ENCODE data around the gene SCPEP1. TPM values are rescaled to one million over a fixed set of nuclear protein-coding genes. Genes with fewer than 3 reads are reported as not detected.

Gene SCPEP1
- total RNA-seq, 1 donor from 2014 or later = 42.2 TPM

DNA sequence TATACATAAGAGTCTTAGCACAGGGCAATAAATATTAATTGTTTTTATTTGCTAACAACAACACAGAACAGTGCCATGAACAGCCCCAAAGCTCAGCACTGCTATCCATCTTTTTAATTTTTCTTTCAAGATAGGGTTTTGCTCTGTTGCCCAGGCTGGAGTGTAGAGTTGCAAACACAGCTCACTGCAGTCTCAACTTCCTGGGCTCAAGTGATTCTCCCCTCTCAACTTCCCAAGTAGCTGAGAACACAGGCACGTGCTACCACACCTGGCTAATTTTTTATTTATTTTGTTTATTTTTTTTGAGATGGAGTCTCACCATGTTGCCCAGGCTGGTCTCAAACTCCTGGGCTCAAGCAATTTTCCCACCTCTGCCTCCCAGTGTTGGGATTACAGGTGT lies 59.5 kb downstream of the SCPEP1 start:
- no peak for DNase-seq (ENCODE audit: extremely low read depth, low read depth, low spot score)

DNA sequence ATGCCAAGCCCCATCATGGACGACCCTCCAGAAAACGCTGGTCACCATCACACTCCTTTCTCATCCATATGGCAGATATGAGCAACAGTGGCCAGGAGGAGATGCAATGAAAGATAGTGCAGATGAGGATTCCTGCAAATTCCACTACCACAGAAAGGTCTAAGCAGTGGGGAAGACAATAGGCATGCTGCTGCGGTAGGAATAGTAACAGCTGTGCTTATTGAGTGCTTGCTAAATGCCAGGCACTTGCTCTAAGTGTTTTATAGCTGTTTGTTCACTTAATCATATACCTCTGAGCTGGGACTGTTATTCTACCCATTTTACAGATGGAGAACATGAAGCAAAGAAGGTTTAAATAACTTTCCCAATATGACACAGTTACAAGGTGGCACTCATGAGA lies 60.6 kb downstream of the SCPEP1 start:
- no peak for DNase-seq (ENCODE audit: extremely low read depth, low read depth, low spot score)

DNA sequence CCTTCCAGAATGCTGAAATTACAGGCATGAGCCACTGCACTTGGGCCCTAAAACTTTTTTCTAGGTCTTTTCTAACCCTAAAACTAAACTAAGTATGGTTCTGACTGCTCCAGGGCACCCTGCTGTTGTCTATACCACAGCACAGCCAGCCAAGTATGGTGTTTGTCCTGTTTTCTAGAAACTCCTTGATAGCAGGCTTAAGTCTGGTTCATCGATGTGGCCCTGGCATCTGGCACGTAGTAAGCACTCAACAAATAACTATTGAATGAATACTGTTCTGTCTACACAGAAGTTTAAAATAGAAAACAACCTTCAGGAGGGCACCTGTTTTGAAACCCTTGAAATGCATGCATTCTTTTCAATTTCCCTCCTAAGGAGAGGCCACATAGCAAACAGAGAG lies 62.6 kb downstream of the SCPEP1 start:
- DNase-seq (ENCODE audit: extremely low read depth, low read depth, low spot score) = no peak

DNA sequence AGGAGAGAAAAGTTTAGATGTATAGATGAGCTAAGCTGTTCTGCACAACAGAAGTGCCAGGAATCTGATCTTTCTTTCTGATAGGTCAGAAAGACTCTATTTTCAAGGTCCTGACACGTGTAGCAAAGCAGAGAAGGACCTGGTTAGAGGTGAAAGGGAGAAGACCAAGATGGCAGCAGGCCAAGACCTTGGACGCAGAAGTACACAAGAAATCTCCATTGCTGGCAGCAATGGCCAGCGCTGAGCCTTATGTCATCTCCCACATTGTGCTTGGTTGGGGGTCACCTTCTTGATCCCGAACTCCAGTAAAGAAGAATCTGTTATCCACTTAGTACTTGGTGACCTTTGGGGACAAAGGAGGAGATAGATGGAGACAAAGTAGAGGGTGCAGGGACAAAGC lies 65.3 kb downstream of the SCPEP1 start:
- DNase-seq (ENCODE audit: extremely low read depth, low read depth, low spot score) = no peak

DNA sequence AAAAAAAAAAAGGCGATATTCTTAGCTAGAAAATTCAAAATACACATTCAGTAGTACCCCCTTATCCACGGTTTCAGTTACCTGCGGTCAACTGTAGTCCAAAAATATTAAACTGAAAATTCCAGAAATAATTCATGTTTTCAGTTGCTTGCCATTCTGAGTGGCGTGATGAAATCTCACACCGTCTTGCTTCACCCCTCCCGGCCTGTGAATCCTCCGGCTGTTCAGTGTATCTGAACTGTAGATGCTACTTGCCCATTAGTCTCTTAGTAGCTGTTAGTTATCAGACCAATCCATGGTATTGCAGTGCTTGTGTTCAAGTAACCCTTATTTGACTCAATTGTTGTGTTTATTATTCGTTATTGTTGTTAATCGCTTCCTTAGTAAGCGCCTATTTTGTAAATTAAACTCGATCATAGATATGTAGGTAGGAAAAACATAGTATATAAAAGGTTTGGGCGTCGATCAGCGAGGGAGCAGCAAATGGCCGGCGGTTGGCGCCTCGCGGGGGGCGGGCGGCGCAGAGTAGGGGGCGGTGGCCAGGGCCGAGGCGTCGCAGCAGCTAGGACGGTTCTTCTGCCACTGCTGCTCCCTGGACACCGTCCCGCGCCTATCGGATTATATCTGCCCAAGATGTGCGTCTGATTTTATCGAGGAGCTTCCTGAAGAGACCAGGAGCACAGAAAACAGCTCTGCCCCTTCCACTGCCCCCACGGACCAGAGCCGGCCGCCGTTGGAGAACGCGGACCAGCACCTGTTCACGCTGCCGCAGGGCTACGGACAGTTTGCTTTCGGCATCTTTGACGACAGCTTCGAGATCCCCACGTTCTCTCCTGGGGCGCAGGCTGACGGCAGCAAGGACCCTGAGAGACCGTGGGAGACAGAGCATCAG lies 67.3 kb downstream of the SCPEP1 start:
- no peak for DNase-seq (ENCODE audit: extremely low read depth, low read depth, low spot score)

DNA sequence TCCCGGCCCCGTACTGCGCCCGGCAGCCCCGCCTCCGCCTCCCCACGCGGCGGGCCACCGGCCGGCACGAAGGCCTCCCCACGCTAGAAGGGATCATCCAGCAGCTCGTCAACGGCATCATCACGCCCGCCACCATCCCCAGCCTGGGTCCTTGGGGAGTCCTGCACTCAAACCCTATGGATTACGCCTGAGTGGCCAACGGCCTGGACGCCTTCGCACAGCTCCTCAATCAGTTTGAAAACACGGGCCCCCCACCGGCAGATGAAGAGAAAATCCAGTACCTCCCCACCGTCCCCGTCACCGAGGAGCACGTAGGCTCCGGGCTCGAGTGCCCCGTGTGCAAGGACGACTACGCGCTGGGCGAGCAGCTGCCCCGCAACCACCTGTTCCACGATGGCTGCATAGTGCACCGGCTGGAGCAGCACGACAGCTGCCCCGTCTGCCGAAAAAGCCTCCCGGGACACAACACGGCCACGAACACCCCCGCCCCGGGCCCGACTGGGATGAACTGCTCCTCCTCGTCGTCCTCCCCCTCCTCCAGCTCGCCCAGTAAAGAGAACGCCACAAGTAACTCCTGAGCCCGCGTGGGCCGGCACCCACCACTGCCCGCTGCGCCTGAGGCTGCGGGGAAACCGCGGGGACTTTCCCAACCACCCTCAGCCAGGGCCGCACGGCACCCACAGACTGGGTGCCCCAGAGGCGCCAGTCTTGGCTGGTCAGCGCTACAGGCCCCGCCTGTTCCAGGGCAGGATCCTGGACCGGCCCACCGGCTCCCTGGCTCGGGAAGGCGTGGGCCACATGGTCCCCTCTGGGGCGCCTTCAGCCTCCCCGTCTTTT lies 68.2 kb downstream of the SCPEP1 start:
- DNase-seq (ENCODE audit: extremely low read depth, low read depth, low spot score) = no peak

DNA sequence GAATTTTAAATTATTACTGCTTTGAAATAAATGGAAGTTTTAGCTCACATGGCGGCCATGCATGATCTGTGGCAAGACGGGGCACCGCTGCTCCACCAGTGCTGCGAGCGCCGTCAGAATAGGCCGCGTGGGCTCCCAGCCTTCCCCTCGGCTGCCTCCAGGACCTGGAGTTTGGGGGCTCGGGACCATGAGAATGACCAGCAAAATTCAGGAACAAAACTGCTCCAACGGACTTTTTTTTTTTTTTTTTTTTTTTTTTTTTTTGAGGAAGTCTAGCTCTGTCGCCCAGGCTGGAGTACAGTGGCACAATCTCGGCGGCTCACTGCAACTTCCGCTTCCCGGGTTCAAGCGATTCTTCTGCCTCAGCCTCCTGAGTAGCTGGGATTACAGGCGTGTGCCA lies 68.8 kb downstream of the SCPEP1 start:
- DNase-seq (ENCODE audit: extremely low read depth, low read depth, low spot score) = no peak

DNA sequence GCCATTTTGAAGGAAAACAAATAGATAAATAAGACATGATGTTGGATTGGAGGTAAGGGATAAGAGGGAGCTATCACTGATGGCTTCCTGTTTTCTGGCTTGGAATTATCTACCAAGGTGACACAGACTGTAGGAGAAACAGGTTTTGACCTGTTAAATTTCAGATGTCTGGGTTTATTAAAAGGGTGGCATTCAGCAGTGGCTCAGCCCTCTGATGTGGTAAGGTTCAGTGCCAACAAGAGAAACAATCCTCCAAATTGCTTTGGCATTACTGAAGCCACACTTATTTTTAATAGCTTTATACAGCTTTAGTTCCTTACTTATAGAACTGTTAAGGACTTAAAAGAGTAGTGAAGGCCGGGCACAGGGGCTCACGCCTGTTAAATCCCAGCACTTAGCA lies 70.2 kb downstream of the SCPEP1 start:
- DNase-seq (ENCODE audit: extremely low read depth, low read depth, low spot score) = no peak

DNA sequence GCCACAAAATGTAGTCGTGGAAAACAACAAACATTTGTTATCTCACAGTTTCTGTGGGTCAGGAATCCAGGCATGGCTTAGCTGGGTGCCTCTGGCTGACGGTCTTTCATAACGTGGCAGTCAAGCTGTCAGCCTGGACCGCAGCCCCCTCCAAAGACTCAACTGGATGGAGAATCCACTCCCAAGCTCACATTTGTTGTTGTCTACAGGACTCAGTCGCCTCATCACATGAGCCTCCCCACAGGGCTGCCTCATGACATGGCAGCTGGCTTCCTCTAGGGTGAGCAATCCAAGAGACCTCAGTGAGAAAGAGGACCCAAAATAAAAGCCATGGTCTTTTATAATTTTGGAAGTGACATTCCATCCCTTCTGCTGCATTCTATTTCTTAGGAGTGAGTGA lies 72.4 kb downstream of the SCPEP1 start:
- no peak for DNase-seq (ENCODE audit: extremely low read depth, low read depth, low spot score)

DNA sequence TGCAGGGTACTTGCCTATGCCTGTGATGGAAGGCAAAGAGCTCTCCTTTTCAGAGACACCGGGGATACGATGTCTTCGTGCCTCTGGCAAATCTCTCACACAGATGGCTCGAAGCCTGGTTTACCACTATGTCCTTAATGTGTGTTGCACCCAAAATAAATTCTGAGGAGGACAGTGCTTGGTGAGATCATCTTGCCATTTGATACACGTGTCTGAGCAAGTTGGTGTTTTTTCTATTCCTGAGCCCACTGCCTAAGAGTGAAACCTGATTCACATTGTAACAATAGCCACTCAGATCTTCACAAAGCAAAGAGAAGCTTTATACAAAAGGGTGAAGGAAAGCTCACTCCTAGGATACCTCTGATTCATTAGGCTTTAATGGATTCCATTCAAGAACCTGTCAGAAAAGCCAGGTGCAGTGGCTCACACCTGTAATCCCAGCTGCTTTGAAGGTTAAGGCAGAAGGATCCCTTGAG lies 74.0 kb downstream of the SCPEP1 start:
- no peak for DNase-seq (ENCODE audit: extremely low read depth, low read depth, low spot score)

Other genes starting within 250 kb of the SCPEP1 start
- 1.2 and 4.4 TPM in 2 replicates for gene C17orf67, start 144.2 kb upstream of the SCPEP1 start, total RNA-seq
- gene DGKE, start 144.0 kb upstream of the SCPEP1 start, total RNA-seq = 4.3 and 11.8 TPM in 2 replicates
- gene TRIM25, start 64.1 kb upstream of the SCPEP1 start, total RNA-seq = 60.1 and 68.6 TPM in 2 replicates
- gene COIL, start 17.1 kb upstream of the SCPEP1 start, total RNA-seq = 12.3 and 15.3 TPM in 2 replicates
- 17.5 and 19.4 TPM in 2 replicates for gene AKAP1, start 107.1 kb downstream of the SCPEP1 start, total RNA-seq